Measurements from ENCODE around the gene NACAD.

DNA sequence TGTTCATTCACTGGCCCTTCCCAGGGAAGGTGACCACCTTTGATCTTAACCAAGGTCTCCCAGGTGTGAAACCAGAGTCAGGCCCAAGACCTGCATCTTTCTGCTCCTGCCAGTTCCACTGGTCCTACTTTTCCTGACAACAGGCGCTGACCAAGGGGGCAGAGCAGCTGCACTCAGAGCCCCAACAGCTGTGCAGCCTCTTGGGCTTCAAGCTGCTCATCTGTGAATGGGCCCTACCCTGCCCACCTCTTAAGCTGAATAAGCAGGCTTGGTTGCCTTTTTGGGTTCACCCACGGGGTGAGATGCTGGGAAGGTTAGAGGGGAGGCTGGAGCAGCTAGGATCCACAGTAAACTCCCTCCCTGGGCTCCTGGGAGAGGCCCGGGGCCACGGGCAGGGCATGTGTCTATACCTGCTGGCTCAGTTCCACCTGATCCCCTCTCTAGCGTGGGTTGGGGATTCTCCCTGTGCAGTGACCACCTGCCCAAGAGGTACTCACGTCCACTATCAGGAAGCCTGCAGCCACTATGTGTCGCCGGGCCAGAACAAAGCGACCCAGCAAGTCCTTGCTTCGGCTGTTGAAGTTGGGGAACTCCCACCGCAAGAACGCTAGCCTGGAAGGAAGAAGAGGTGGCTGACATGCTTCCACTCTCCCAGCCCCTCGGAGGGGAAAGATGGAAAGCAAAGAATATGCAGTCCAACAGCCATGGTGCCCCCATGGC lies 12.2 kb upstream of the NACAD start:
- TF ChIP-seq, protein P1, sequence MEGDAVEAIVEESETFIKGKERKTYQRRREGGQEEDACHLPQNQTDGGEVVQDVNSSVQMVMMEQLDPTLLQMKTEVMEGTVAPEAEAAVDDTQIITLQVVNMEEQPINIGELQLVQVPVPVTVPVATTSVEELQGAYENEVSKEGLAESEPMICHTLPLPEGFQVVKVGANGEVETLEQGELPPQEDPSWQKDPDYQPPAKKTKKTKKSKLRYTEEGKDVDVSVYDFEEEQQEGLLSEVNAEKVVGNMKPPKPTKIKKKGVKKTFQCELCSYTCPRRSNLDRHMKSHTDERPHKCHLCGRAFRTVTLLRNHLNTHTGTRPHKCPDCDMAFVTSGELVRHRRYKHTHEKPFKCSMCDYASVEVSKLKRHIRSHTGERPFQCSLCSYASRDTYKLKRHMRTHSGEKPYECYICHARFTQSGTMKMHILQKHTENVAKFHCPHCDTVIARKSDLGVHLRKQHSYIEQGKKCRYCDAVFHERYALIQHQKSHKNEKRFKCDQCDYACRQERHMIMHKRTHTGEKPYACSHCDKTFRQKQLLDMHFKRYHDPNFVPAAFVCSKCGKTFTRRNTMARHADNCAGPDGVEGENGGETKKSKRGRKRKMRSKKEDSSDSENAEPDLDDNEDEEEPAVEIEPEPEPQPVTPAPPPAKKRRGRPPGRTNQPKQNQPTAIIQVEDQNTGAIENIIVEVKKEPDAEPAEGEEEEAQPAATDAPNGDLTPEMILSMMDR (IDR thresholded peaks at IDR 0.05; ENCODE audit: low read depth, low read length) = no peak
- no peak for TF ChIP-seq POLR2A (IDR thresholded peaks at IDR 0.05; ENCODE audit: extremely low read depth, insufficient read length)
- TF ChIP-seq, protein P2, sequence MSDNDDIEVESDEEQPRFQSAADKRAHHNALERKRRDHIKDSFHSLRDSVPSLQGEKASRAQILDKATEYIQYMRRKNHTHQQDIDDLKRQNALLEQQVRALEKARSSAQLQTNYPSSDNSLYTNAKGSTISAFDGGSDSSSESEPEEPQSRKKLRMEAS (IDR thresholded peaks at IDR 0.05; ENCODE audit: low read depth, low read length) = no peak

Data from NB4 (cell line).